Activated naive CD8-positive, alpha-beta T cell treated with anti-CD3 and anti-CD28 coated beads for 36 hours (primary cell): ENCODE data around the gene ZNF568. TPM values are rescaled to one million over a fixed set of nuclear protein-coding genes. Genes with fewer than 3 reads are reported as not detected.
A peak's percentile ranks its signal among the peaks of the same experiment; 100 is the strongest.

ENCODE experiments used
- DNase-seq: peaks from one replicate; pipeline ENCODE4 v3.0.0; 2021
- H3K27ac Mint-ChIP-seq: one replicate; pipeline ENCODE4 v1.8.0; 2022; ENCODE audit warnings: mild to moderate bottlenecking, moderate library complexity, mixed read lengths
- H3K27me3 Mint-ChIP-seq: one replicate; pipeline ENCODE4 v1.8.0; 2022; ENCODE audit warnings: mild to moderate bottlenecking, mixed read lengths
- H3K36me3 Mint-ChIP-seq: one replicate; pipeline ENCODE4 v1.8.0; 2021; ENCODE audit warnings: mild to moderate bottlenecking, mixed read lengths
- H3K4me1 Mint-ChIP-seq: one replicate; pipeline ENCODE4 v1.8.0; 2021; ENCODE audit warnings: mixed read lengths
- H3K4me3 Mint-ChIP-seq: one replicate; pipeline ENCODE4 v1.8.0; 2022; ENCODE audit warnings: mild to moderate bottlenecking, moderate library complexity, mixed read lengths
- H3K9me3 Mint-ChIP-seq: one replicate; pipeline ENCODE4 v1.8.0; 2022; ENCODE audit warnings: mixed read lengths
- total RNA-seq, 2 experiments: library from RNA; stranded (reverse); gene quantifications; one replicate each; pipeline ENCODE4 v1.2.3, GENCODE V29; 2021

ZNF568 gene
- total RNA-seq: 1 to 10 TPM; 9.5 to 9.8 TPM

DNA sequence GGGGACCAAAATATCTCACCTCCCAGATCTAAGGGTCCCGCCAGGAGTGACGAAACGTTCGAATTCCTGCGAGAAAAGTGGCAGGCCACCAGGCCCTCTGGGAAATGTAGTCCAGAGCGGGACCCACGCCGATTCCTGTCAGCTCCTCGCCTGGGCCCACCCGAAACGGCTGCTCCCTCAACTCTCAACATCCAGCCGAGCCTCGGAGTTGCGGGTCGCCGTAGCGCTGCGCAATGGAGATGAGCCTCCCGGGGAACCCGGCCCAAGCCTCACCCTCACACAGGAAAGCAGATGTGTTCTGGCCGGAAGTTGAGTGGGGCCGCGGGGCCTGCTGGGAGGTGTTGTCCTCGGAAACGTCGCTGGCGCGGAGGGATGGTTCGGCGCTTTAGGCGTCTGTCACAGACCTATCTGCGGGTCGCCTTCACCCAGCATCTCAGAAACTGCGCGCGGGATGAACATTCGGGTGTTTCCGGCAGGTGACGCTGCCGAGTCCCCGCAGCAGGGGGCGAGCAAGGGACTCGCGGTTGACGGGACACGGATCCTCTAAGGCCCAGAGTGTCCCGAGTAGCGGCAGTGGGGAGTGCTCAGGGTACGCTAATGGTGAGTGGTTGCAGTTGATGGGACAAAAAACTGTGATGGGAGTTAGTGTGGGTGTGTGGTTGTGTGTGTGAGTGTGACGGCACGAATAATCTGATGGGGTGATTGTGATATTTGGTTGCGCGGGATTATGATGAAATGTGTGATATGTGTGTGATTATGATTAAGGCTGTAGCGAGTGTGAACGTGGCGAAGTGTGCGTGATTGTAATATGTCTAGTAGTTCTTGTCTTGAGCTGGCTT lies at the start of gene ZNF568, which contains the start of gene ZNF829:
Gene ZNF568 (plus strand): TSS at position 341 of the 839 bp plus-strand sequence. CDS start 6,439 bp downstream, outside the sequence.
Gene ZNF829 (minus strand): TSS at position 300 of the 839 bp plus-strand sequence. CDS start 1,124 bp downstream, outside the sequence.
- peak; percentile 95 for DNase-seq
- Mint-ChIP-seq H3K27ac (peak within 1 kb of the TSS; percentile 95), H3K4me1 (peaks cover 14% of the 10 kb centered on the region), H3K27me3 (no peaks in the 10 kb centered on the region), H3K4me3 (peak within 1 kb of the TSS; percentile 89), H3K9me3 (peaks cover 32% of the 10 kb centered on the region), H3K36me3 (peaks cover 78% of the 10 kb centered on the region)

- no peak overlapping the region for H3K27ac Mint-ChIP-seq
- H3K4me3 Mint-ChIP-seq: no peak overlapping the region
- H3K27me3 Mint-ChIP-seq: no peaks in the 10 kb centered on the region
- no peak for DNase-seq
- peaks cover 49% of the 10 kb centered on the region for H3K9me3 Mint-ChIP-seq
- no peaks in the 10 kb centered on the region for H3K4me1 Mint-ChIP-seq
- peaks cover 69% of the 10 kb centered on the region for H3K36me3 Mint-ChIP-seq
These were observed 38.9 kb upstream of the ZNF568 start for GRCh38 chr19:36876993-36877938.

DNA sequence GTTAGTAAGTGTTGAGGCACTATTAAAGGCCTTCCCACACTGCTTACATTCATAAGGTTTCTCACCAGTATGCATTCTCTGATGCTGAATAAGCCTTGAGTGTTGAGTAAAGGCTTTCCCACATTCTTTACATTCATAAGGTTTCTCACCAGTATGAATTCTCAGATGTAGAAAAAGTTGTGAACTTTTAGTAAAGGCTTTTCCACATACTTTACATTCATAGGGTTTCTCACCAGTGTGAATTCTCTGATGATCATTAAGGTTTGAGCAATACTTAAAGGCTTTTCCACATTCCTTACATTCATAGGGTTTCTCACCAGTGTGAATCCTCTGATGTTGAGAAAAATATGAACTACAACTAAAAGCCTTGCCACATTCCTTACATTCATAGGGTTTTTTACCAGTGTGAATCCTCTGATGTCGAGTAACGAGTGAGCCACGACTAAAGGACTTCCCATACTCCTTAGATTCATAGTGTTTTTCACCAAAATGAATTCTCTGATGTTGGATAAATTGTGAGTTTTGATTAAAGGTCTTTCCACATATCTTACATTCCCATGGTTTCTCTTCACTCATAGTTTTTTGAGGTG lies 24.3 kb upstream of the ZNF568 start:
- H3K4me1 Mint-ChIP-seq: no peaks in the 10 kb centered on the region
- H3K27me3 Mint-ChIP-seq: no peaks in the 10 kb centered on the region
- H3K36me3 Mint-ChIP-seq: peaks cover 85% of the 10 kb centered on the region
- H3K27ac Mint-ChIP-seq: no peak overlapping the region
- peaks cover 68% of the 10 kb centered on the region for H3K9me3 Mint-ChIP-seq
- DNase-seq: no peak
- no peak overlapping the region for H3K4me3 Mint-ChIP-seq

DNA sequence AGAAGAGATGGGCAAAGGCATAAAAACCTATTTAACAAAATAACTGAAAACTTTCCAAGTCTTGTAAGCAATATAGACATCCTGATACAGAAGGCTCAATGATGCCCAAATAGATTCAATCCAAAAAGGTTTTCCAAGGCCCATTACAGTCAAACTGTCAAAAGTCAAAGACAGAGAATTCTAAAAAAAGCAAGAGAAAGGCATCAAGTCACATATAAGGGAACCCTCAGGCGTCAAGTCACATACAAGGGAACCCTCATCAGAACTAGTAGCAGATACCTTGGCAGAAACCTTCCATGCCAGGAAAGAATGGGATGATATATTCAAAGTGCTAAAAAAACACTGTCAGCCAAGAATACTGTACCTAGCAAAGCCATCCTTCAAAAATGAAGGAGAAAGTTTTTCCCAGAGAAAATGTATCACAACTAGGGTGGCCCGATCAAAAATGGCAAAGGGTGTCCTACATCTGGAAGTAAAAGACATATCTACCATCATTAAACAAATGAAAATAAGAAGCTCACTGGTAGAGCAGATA lies 21.2 kb upstream of the ZNF568 start:
- H3K9me3 Mint-ChIP-seq: peaks cover 65% of the 10 kb centered on the region
- no peak overlapping the region for H3K27ac Mint-ChIP-seq
- peaks cover 94% of the 10 kb centered on the region for H3K36me3 Mint-ChIP-seq
- H3K27me3 Mint-ChIP-seq: no peaks in the 10 kb centered on the region
- H3K4me1 Mint-ChIP-seq: no peaks in the 10 kb centered on the region
- no peak overlapping the region for H3K4me3 Mint-ChIP-seq
- no peak for DNase-seq

DNA sequence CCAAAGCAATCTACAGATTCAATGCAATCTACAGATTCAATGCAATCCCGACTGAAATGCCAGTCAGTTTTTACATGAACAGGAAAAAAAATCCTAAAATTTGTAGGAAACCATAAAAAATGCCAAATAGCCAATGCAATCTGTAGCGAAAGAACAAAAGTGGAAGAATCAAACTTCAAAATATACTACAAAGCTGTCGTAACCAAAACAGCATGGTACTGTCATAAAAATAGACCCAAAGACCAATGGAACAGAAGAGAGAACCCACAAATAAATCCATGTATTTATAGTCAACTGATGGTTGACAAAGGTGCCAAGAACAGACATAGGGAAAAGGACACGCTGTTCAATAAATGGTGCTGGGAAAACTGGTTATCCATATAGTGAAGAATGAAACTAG lies 17.7 kb upstream of the ZNF568 start:
- Mint-ChIP-seq H3K27ac (no peak overlapping the region), H3K36me3 (peaks cover 94% of the 10 kb centered on the region), H3K9me3 (peaks cover 54% of the 10 kb centered on the region), H3K4me1 (no peaks in the 10 kb centered on the region), H3K4me3 (no peak overlapping the region), H3K27me3 (no peaks in the 10 kb centered on the region)
- DNase-seq: no peak

DNA sequence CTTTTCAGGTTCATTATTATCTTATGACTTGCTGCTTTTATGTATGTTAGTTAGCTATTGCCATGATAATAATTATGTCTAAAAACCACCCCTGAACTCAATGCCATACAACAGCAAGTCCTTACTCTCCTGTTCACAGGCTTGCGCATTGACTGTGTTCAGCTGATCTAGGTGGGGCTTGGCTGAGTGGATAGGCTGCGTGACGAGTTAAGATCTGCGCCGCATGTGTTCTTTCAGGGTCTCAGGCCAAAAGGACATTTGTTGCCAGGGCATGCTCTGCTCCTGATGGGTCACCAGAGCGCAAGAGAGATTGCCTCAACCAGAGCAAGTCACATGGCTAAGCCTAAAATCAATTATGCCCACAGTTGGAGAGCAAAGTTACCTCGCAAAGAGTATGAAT lies 859 bp downstream of the ZNF568 start:
- DNase-seq: no peak
- peaks cover 14% of the 10 kb centered on the region for H3K4me1 Mint-ChIP-seq
- peak overlapping the region; percentile 89 for H3K4me3 Mint-ChIP-seq
- H3K36me3 Mint-ChIP-seq: peaks cover 77% of the 10 kb centered on the region
- H3K27ac Mint-ChIP-seq: peak overlapping the region; percentile 95
- peaks cover 32% of the 10 kb centered on the region for H3K9me3 Mint-ChIP-seq
- H3K27me3 Mint-ChIP-seq: no peaks in the 10 kb centered on the region

DNA sequence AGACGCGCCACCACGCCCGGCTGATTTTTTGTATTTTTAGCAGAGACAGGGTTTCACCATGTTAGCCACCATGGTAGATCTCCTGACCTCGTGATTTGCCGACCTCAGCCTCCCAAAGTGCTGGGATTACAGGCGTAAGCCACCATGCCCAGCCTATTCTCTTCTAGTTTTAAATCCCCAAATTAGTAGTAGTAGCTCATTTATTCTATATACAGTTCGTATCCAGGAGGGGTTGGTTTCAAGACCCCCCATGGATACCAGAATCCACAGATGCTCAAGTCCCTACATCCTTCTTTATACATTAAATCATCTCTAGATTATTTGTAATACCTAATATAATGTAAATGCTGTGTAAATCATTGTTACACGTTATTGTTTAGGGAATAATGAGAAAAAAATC lies 2.0 kb downstream of the ZNF568 start:
- Mint-ChIP-seq H3K4me3 (no peak overlapping the region), H3K9me3 (peaks cover 38% of the 10 kb centered on the region), H3K27ac (no peak overlapping the region), H3K4me1 (peaks cover 14% of the 10 kb centered on the region), H3K36me3 (peaks cover 78% of the 10 kb centered on the region), H3K27me3 (no peaks in the 10 kb centered on the region)
- DNase-seq: no peak

- Mint-ChIP-seq H3K27me3 (no peaks in the 10 kb centered on the region), H3K4me3 (no peak overlapping the region), H3K27ac (no peak overlapping the region), H3K4me1 (no peaks in the 10 kb centered on the region), H3K36me3 (peaks cover 76% of the 10 kb centered on the region), H3K9me3 (peaks cover 41% of the 10 kb centered on the region)
- DNase-seq: no peak
These were observed 15.6 kb downstream of the ZNF568 start for GRCh38 chr19:36931684-36932083.

DNA sequence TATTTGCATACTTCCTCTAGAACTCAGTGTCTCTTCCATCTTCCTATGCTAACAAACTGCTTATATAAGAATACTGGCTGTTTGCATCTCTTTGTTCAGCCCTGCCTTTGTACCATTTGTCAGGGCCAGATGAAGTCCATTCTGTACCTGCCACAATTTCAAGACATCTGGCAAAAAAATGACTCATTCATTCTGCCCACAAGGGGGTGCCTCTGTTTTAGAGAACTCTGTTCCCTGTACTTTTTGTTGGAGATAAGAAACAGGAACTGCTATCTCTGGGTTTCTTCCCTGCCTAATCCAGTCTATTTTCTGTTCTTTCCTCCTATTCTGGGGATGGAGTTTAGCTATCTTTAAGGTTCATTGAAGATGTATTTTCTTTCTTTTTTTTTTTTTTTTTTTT lies 23.0 kb downstream of the ZNF568 start:
- Mint-ChIP-seq H3K4me3 (no peak overlapping the region), H3K27ac (no peak overlapping the region), H3K36me3 (peaks cover 94% of the 10 kb centered on the region), H3K9me3 (peaks cover 50% of the 10 kb centered on the region), H3K4me1 (no peaks in the 10 kb centered on the region), H3K27me3 (no peaks in the 10 kb centered on the region)
- DNase-seq: no peak

DNA sequence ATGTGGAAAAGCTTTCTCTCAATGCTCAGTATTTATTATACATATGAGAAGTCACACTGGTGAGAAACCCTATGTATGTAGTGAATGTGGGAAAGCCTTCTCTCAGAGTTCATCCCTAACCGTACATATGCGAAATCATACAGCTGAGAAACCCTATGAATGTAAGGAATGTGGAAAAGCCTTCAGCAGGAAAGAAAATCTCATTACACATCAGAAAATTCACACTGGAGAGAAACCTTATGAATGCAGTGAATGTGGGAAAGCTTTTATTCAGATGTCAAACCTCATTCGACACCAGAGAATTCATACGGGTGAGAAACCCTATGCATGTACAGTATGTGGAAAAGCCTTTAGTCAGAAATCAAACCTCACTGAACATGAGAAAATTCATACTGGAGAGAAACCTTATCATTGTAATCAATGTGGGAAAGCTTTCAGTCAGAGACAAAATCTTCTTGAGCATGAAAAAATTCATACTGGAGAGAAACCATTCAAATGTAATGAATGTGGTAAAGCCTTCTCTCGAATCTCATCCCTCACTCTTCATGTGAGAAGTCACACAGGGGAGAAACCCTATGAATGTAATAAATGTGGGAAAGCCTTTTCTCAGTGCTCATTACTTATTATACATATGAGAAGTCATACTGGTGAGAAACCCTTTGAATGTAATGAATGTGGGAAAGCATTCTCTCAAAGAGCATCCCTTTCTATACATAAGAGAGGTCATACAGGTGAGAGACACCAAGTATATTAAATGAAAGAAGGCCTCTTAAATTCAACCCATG lies 34.4 kb downstream of the ZNF568 start:
- Mint-ChIP-seq H3K4me3 (no peak overlapping the region), H3K27ac (no peak overlapping the region), H3K9me3 (peaks cover 49% of the 10 kb centered on the region), H3K4me1 (no peaks in the 10 kb centered on the region), H3K36me3 (peaks cover 73% of the 10 kb centered on the region), H3K27me3 (no peaks in the 10 kb centered on the region)
- no peak for DNase-seq

DNA sequence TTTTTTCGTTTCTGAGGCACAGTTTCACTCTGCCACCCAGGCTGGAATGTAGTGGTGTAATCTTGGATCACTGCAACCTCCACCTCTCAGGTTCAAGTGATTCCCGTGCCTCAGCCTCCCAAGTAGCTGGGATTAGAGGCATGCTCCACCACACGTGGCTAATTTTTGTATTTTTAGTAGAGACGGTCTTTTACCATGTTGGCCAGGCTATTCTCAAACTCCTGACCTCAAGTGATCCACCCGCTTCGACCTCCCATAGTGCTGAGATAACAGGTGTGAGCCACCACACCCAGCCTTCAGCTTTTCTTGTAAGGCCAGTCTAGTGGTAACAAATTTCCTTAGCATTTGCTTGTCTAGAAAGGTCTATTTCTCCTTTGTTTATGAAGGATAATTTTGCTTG lies 46.2 kb downstream of the ZNF568 start:
- Mint-ChIP-seq H3K27ac (no peak overlapping the region), H3K4me1 (no peaks in the 10 kb centered on the region), H3K4me3 (no peak overlapping the region), H3K36me3 (peaks cover 45% of the 10 kb centered on the region), H3K9me3 (peaks cover 33% of the 10 kb centered on the region), H3K27me3 (no peaks in the 10 kb centered on the region)
- DNase-seq: no peak

DNA sequence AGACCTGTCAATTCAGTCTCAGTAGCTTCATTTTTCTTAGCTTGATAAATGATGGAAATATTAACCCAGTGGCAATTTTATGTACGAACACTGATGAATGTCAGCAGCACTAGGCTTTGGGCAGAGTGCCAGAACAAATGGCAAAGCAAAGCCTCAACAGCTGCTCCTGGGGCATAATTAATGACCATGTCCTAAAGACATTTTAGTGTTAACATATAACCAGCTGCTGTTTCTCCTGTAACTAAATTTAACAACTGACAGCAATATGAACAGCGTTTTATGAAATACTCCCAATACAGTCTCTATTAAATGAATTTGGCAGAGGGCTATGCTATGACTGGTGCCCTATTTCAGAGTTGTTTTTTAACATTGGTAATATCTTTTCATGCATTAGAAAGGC lies 47.1 kb downstream of the ZNF568 start:
- no peaks in the 10 kb centered on the region for H3K4me1 Mint-ChIP-seq
- peaks cover 27% of the 10 kb centered on the region for H3K9me3 Mint-ChIP-seq
- H3K36me3 Mint-ChIP-seq: peaks cover 44% of the 10 kb centered on the region
- DNase-seq: no peak
- H3K27ac Mint-ChIP-seq: no peak overlapping the region
- H3K4me3 Mint-ChIP-seq: no peak overlapping the region
- H3K27me3 Mint-ChIP-seq: no peaks in the 10 kb centered on the region

- H3K4me3 Mint-ChIP-seq: peak overlapping the region; percentile 91
- no peaks in the 10 kb centered on the region for H3K27me3 Mint-ChIP-seq
- DNase-seq: no peak
- H3K9me3 Mint-ChIP-seq: peaks cover 6% of the 10 kb centered on the region
- H3K27ac Mint-ChIP-seq: peak overlapping the region; percentile 96
- H3K4me1 Mint-ChIP-seq: peaks cover 15% of the 10 kb centered on the region
- peaks cover 45% of the 10 kb centered on the region for H3K36me3 Mint-ChIP-seq
These were observed 56.4 kb downstream of the ZNF568 start for GRCh38 chr19:36972571-36972970.
